ENCODE results near the gene ZBTB21.

GRCh38 chr21:41951876-41952567 is 58.1 kb downstream of the ZBTB21 start:
- TF ChIP-seq, protein P1, sequence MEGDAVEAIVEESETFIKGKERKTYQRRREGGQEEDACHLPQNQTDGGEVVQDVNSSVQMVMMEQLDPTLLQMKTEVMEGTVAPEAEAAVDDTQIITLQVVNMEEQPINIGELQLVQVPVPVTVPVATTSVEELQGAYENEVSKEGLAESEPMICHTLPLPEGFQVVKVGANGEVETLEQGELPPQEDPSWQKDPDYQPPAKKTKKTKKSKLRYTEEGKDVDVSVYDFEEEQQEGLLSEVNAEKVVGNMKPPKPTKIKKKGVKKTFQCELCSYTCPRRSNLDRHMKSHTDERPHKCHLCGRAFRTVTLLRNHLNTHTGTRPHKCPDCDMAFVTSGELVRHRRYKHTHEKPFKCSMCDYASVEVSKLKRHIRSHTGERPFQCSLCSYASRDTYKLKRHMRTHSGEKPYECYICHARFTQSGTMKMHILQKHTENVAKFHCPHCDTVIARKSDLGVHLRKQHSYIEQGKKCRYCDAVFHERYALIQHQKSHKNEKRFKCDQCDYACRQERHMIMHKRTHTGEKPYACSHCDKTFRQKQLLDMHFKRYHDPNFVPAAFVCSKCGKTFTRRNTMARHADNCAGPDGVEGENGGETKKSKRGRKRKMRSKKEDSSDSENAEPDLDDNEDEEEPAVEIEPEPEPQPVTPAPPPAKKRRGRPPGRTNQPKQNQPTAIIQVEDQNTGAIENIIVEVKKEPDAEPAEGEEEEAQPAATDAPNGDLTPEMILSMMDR (IDR thresholded peaks at IDR 0.05), result no peak
- no peak for TF ChIP-seq POLR2A (IDR thresholded peaks at IDR 0.05)
